ENCODE measurements around the gene NYAP1.
"Not testable (repeated sequence)": the region's sequence is repeated elsewhere in the genome, so short reads cannot be mapped to it uniquely, and the experiment has no call there.

NYAP1 gene

DNA sequence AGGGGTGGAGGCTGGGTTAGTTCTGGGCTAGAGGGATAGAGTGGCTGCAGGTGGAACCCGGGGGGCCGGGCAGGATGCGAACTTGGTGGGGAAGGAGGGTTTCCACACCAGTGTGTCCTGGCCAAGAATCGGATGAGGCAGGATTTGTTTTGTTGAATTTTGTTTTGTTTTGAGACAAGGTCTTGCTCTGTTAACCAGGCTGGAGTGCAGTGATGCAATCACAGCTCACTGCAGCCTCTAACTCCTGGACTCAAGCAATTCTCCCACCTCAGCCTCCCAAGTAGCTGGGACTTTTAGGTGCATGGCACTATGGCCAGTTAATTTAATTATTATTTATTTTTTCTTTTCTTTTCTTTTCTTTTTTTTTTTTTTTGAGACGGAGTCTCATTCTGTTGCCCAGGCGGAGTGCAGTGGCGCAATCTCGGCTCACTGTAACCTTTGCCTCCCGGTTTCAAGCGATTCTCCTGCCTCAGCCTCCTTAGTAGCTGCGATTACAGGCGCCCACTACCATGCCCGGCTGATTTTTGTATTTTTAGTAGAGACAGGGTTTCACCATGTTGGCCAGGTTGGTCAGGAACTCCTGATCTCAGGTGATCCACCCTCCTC, 34.4 kb upstream of the NYAP1 start:
- Mint-ChIP-seq H3K4me3 (no peak overlapping the region), H3K4me1 (peaks cover 15% of the 10 kb centered on the region), H3K27ac (no peak overlapping the region)

DNA sequence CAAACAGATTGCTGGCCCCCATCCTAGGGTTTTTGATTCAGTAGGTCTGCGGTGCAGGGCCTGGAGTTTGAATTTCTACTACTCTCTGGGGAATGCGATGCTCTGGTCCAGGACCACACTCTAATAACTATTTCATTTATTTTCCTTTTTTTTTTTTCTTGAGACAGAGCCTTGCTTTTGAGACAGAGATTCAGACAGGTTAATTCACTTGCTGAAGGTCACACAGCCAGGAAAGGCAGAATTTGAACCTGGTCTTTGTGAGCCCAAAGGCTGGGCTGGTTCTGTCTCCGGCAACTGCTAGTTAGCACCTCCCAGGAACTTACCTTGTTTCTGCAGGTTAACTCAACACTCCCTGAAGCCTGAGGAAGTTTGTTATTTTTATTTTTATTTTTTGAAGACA, 31.2 kb upstream of the NYAP1 start:
- Mint-ChIP-seq H3K36me3 (no peaks in the 10 kb centered on the region), H3K4me1 (peaks cover 19% of the 10 kb centered on the region), H3K9me3 (no peaks in the 10 kb centered on the region), H3K4me3 (no peak overlapping the region), H3K27me3 (no peaks in the 10 kb centered on the region), H3K27ac (no peak overlapping the region)

More for the DNA sequence above, 34.4 kb upstream of the NYAP1 start:
- H3K9me3 Mint-ChIP-seq = no peaks in the 10 kb centered on the region
- no peaks in the 10 kb centered on the region for H3K27me3 Mint-ChIP-seq
- no peaks in the 10 kb centered on the region for H3K36me3 Mint-ChIP-seq

DNA sequence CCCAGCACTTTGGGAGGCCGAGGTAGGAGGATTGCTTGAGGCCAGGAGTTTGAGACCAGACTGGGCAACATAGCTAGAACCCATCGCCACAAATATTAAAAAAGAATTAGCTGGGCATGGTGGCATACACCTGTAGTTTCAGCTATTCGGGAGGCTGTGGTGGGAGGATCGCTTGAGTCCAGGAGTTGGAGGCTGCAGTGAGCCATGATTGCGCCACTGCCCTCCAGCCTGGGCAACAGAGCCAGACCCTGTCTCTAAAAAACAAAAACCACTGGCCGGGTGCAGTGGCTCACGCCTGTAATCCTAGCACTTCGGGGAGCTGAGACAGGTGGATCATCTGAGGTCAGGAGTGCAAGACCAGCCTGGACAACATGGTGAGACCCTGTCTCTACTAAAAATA, 29.9 kb upstream of the NYAP1 start:
- not testable (repeated sequence) for H3K4me3 Mint-ChIP-seq, H3K27me3 Mint-ChIP-seq, H3K9me3 Mint-ChIP-seq, H3K27ac Mint-ChIP-seq, H3K36me3 Mint-ChIP-seq
- H3K4me1 Mint-ChIP-seq = peaks cover 19% of the 10 kb centered on the region

GRCh38 chr7:100455206-100455605, 28.5 kb upstream of the NYAP1 start:
- H3K4me1 Mint-ChIP-seq = peaks cover 19% of the 10 kb centered on the region
- H3K36me3 Mint-ChIP-seq = no peaks in the 10 kb centered on the region
- H3K9me3 Mint-ChIP-seq = no peaks in the 10 kb centered on the region
- peak overlapping the region; percentile 11 for H3K4me3 Mint-ChIP-seq
- no peak overlapping the region for H3K27ac Mint-ChIP-seq
- no peaks in the 10 kb centered on the region for H3K27me3 Mint-ChIP-seq

DNA sequence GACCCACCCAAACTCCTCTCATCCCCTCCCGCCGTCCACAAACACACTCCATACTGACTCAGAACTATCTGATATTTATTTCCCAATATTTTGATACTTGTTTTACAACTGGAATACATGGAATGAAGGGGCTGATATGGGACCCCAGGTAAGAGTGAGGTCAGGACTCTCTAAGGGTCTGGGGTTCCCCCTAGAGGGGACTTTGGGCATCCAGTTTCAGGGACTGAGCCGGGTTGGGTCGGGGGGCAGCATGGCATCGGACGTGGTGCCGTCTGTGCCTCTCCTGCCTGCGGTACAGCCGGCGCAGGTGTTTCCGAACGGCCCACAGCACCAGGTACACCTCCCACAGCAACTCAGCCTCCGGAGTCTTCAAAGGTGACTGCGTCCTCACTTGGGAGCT, 27.2 kb upstream of the NYAP1 start:
- Mint-ChIP-seq H3K9me3 (no peaks in the 10 kb centered on the region), H3K27me3 (no peaks in the 10 kb centered on the region), H3K36me3 (no peaks in the 10 kb centered on the region), H3K27ac (no peak overlapping the region), H3K4me1 (peaks cover 15% of the 10 kb centered on the region), H3K4me3 (no peak overlapping the region)

- H3K27ac Mint-ChIP-seq = no peak overlapping the region
- H3K4me3 Mint-ChIP-seq = no peak overlapping the region
- H3K36me3 Mint-ChIP-seq = no peaks in the 10 kb centered on the region
- H3K4me1 Mint-ChIP-seq = peaks cover 15% of the 10 kb centered on the region
- no peaks in the 10 kb centered on the region for H3K9me3 Mint-ChIP-seq
- H3K27me3 Mint-ChIP-seq = no peaks in the 10 kb centered on the region
Measured at GRCh38 chr7:100457033-100457432, 26.7 kb upstream of the NYAP1 start.

- H3K4me3 Mint-ChIP-seq = no peak within 1 kb of the TSS
- H3K4me1 Mint-ChIP-seq = peaks cover 6% of the 10 kb centered on the region
- H3K9me3 Mint-ChIP-seq = no peaks in the 10 kb centered on the region
- H3K36me3 Mint-ChIP-seq = no peaks in the 10 kb centered on the region
- H3K27ac Mint-ChIP-seq = no peak within 1 kb of the TSS
- H3K27me3 Mint-ChIP-seq = no peaks in the 10 kb centered on the region
Measured at GRCh38 chr7:100464210-100464660, 19.5 kb upstream of the NYAP1 start, which contains the start of gene SPACDR. TSS of gene SPACDR (minus strand) at chr7:100464260. CDS start at chr7:100464025, 235 bp downstream.

- no peak overlapping the region for H3K27ac Mint-ChIP-seq
- H3K4me1 Mint-ChIP-seq = peaks cover 7% of the 10 kb centered on the region
- H3K27me3 Mint-ChIP-seq = no peaks in the 10 kb centered on the region
- H3K4me3 Mint-ChIP-seq = no peak overlapping the region
- no peaks in the 10 kb centered on the region for H3K36me3 Mint-ChIP-seq
- H3K9me3 Mint-ChIP-seq = no peaks in the 10 kb centered on the region
Measured at GRCh38 chr7:100464791-100465190, 18.9 kb upstream of the NYAP1 start.

GRCh38 chr7:100465299-100465698, 18.4 kb upstream of the NYAP1 start:
- H3K27me3 Mint-ChIP-seq = no peaks in the 10 kb centered on the region
- H3K36me3 Mint-ChIP-seq = no peaks in the 10 kb centered on the region
- H3K4me3 Mint-ChIP-seq = no peak overlapping the region
- no peaks in the 10 kb centered on the region for H3K9me3 Mint-ChIP-seq
- no peak overlapping the region for H3K27ac Mint-ChIP-seq
- H3K4me1 Mint-ChIP-seq = peaks cover 12% of the 10 kb centered on the region

DNA sequence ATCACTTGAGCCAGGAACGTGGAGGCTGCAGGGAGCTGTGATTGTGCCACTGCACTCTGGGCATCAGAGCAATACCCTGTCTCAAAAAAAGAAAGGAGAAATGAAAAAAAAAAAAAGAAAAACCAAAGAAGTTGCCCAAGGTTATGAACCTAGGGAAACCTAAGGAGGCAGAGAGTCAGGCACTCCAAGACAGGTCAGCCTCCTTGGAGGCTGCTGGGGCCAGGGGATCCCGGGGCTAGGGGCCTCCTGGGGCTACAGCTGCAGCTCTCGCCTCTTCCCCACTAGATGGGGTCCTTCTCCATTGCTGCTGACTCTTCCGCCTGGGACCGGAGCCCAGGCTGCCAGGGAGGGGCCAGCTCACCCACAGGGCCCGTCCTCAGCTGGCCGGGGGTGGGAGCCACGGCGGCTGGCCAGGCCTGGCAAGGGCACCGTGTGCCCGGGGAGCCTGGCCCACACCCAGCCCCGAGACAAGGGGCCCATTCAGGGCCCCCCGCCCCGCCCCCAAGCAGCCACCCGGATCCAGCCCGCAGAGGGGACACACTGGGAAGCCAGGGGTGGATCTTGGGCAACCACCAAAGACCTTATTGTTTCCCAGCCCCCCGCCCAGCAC, 17.9 kb upstream of the NYAP1 start:
- H3K4me1 Mint-ChIP-seq = peaks cover 18% of the 10 kb centered on the region
- H3K27me3 Mint-ChIP-seq = no peaks in the 10 kb centered on the region
- H3K27ac Mint-ChIP-seq = no peak overlapping the region
- H3K9me3 Mint-ChIP-seq = no peaks in the 10 kb centered on the region
- H3K4me3 Mint-ChIP-seq = no peak overlapping the region
- no peaks in the 10 kb centered on the region for H3K36me3 Mint-ChIP-seq

DNA sequence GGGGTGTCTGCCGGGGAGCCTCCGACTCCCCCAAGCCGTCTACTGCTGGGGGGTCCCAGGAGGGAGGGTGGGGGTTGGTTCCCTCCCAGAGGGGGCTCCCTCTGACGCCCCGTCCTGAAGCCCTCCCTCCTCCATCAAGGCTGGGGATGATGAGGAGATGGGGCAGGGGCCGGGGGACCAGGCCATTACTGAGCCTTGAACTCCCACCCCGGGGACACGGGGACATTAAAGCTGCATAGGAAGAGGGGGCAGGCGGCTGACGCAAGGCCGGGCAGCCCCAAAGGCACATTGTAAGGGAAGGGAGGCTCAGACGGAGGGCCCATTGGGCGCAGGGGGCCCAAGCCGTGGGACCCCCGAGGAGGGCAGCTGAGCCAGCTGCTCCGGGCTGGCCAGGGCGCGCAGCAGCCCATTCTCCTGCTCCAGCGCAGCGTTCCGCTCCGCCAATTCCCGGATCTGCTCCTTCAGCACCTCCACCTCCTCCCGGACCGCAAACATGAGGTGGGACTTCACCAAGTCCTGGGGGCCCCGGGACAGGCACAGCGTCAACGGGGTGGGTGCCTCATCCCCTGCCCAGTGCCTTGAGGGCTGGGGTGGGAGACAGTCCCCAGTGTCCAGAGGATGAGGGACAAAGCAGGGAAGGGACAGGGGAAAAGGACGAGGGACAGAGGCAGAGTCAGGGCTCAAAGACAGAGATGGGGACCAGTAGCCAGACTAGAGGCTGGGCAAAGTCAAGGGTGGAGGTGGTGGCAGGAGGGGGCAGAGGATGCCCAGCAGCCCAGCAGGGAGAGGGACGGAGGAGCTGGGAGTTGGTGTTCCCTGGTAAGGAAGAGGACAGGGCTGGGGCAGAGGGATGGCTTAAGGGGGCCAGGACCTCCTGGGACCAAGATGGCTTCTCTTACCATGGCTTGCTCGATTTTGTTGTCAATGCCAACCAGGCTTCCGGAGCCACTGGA, 16.8 kb upstream of the NYAP1 start:
- Mint-ChIP-seq H3K4me3 (no peak overlapping the region), H3K27ac (no peak overlapping the region), H3K4me1 (peaks cover 18% of the 10 kb centered on the region), H3K9me3 (no peaks in the 10 kb centered on the region), H3K36me3 (no peaks in the 10 kb centered on the region), H3K27me3 (no peaks in the 10 kb centered on the region)

GRCh38 chr7:100467638-100468373, 15.9 kb upstream of the NYAP1 start:
- Mint-ChIP-seq H3K9me3 (no peaks in the 10 kb centered on the region), H3K36me3 (no peaks in the 10 kb centered on the region), H3K4me1 (peaks cover 19% of the 10 kb centered on the region), H3K27ac (no peak overlapping the region), H3K27me3 (no peaks in the 10 kb centered on the region), H3K4me3 (no peak overlapping the region)

DNA sequence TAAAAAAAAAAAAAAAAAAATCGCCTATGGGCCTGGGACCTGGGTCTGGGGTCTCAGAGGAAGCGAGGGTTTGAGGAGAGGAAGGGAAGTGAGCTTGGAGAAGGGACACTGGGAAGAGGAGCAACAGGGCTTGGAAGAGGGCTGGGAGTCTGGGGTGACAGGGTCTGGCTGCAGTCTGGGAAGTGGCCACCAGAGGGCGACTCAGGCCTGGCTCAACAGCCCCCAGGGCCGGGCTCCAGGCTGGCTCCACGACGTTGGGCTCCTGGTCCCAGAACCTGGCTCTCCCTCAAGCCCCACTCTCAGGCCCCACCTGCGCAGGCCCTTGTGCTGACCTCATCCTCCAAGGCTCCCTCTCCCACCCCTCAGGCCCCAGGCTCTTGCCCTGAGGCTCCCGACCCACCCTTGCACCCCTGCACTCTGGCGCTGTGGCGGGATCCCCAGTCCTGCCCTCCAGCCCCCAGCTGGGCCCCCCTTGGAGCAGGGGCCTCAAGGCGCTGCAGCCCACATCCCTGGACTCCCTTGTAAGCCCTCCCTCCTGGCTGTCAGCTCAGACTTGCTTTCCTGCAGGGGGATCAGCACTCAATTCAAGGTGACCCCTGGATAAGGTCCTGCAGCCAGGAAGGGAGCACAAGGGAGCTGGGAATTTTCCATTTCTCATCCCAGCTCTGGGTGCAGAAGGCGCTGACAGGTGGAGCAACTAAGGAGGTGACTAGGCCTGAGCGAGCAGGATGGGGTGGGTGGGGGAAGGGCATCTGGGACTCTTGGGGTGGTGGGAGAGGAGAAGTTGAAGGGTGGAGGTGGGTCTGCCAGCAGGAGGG, 14.3 kb upstream of the NYAP1 start:
- peaks cover 35% of the 10 kb centered on the region for H3K4me1 Mint-ChIP-seq
- no peak overlapping the region for H3K4me3 Mint-ChIP-seq
- H3K27ac Mint-ChIP-seq = no peak overlapping the region
- H3K9me3 Mint-ChIP-seq = no peaks in the 10 kb centered on the region
- H3K27me3 Mint-ChIP-seq = no peaks in the 10 kb centered on the region
- no peaks in the 10 kb centered on the region for H3K36me3 Mint-ChIP-seq

DNA sequence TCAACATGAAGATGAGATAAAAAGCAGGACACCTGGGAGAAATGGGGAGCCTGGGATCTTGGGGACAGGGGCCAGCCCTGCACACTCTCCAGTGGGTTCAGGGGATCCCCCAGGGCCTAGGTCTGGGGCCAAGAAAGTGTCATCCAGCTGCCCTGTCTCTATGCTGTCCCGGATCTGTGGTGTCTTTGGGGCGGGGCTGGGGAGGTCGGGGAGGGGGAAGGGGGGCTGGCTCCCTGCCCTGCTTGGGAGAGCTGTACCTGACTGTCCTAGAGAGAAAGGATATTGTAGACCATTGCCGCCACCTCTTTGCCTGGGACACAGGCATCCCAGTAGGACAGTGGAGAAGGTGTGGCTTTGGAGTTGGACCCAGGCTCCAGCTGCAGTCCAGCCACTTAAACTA, 12.7 kb upstream of the NYAP1 start:
- Mint-ChIP-seq H3K36me3 (no peaks in the 10 kb centered on the region), H3K4me1 (peaks cover 45% of the 10 kb centered on the region), H3K27ac (no peak overlapping the region)

More for the DNA sequence above, 12.7 kb upstream of the NYAP1 start:
- Mint-ChIP-seq H3K4me3 (no peak overlapping the region), H3K9me3 (no peaks in the 10 kb centered on the region), H3K27me3 (no peaks in the 10 kb centered on the region)
